EL (cell line): ENCODE data around the gene SPAG16.

ENCODE experiments used
- DNase-seq: peaks from one replicate; pipeline ENCODE4 v3.0.0-alpha.2; 2016

The SPAG16 gene

DNA sequence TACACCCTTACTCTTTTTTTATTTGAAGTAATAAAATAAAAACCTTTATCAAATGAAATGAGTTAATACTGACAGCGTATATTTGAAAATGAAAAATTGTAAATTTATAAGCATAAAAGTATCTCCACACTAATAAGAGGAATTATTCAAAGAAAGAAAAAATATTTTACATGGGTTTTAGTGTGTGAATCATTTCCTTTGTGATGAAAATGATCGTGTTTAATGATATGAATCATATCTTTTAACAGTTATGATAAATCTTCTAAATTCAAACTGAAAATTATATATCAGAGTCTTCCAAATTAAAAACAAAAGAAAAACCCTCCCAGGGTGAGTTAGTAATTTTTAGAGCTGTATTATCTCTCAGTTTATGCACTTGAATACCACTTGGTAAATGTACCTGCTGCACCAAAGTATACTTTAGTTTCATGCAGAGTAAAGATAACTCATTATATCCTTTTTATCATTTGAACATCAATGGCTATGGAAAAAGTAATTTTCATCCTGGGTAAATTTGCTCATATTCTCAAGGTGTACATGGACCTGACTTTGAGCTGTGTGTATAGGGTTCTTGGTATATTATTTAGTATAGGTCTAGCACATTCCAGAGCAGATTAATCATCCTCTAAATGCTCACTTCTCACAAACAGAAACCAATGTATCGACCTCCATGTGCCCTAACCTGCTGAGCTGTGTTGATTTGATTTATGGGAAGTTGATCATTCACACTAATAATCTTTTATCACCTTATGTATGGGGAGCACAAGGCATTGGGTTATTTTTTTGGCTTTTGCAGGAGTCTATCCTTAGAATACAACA lies 1027.9 kb downstream of the SPAG16 start:
- DNase-seq, result peak; percentile 54

DNA sequence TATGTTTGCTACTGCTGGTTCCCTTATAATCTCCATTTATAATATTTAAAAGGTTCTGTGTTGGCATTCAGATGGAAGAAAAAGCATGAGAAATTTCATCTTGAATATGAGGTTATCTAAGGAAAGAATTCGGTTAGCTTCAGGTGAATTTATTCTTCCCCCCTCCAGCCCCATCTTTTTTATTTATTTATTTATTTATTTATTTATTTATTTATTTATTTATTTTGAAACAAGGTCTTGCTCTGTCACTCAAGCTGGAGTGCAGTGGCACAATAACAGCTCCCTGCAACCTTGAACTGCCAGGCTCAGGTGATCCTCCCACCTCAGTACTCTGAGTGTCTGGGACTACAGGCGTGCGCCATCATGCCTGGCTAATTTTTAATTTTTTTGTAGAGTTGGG lies 1031.1 kb downstream of the SPAG16 start:
- no peak for DNase-seq

DNA sequence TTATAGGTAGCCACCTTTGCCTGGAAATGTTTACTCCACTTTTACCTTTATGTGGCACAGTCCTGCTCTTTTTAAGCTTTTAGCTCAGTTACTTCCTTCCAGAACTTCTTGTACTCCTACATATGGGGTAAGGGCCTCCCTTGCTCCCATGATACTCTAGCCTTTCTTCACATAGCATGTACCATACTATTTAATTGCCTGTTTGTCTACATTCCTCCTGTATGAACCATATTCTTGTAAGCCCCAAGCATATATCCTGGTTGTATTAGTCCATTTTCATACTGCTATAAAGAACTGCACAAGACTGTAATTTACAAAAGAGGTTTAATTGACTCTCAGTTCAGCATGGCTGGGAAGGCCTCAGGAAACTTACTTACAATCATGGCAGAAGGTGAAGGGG lies 1035.9 kb downstream of the SPAG16 start:
- DNase-seq, result no peak

DNA sequence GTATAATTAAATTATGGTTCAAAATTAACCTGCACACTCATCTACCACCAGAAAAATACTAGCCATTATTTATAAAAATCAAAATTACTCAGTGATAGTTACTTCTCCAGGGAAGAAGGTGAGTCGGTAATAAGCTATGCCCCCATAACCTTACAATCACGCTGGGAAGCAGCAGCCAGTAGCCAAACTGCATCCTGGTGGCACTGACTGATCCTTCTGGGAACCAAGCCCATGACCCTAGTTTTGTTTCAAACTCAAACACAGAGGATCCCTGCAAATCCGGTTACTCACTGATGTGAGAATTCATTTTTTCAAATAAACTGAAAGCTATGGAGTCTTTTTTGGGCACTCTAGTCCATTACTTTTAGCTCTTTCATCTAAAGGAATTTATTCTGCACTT lies 1038.4 kb downstream of the SPAG16 start:
- peak; percentile 52 for DNase-seq

- no peak for DNase-seq
Observed at GRCh38 chr2:214325404-214325803, 1041.1 kb downstream of the SPAG16 start.

DNA sequence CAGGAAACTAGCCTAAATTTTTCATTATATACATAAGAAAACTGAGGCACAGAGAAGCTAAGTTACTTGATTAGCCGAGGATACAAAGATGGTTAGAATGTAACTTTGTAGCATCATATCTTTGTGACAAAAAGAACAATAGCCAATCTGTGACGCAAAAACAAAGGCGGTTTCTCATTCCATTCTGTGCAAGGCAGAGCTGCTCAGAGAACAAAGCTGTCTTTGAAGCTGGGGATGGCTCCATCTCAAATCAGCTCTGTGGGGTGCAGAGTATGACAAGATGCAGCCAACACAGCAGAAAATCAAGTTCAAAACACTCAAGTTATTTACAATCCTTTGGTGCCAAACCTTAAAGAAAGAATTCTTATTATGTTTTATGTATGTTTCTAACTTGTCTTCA lies 1044.7 kb downstream of the SPAG16 start:
- DNase-seq, result no peak

DNA sequence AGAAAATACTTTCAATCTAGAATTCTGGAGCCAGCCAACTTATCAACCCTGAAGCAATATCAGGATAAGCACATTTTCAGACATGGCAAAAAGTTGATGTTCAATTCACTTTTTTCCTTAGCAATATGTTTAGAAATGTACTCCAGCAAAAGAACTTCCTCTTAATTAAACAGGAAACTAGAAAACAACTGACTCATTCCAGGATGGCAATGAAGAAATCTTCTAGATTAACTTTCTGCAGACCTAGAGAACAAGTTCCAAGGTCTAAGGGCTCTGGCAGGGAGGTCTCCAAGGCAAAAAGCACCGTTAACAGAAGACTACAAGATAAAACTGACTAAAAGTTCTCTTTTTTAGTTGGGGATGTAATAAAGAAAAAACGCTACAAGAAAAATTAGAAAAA lies 1057.4 kb downstream of the SPAG16 start:
- DNase-seq, result peak; percentile 20

- DNase-seq, result no peak
Observed at GRCh38 chr2:214358506-214358905, 1074.2 kb downstream of the SPAG16 start.

GRCh38 chr2:214361116-214361515 lies 1076.9 kb downstream of the SPAG16 start:
- DNase-seq, result no peak

GRCh38 chr2:214365549-214365948 lies 1081.3 kb downstream of the SPAG16 start:
- no peak for DNase-seq

DNA sequence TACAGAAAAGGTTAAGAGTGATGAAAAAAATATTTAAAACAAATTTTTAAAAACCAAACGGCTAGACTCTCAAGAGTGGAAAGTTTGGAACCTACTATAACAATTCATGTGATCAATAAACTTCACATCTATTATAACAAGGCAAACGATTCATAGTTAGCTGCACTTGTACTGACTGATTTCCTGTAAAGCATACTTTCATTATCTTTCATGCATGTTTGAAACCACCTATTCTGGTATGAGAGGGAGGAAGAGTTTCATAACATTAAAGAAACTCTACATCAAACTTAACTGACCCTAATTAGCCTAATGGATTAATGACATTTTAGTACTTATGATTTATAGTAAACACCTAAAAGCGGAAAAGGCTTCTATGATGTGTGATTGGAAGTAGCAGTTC lies 1082.9 kb downstream of the SPAG16 start:
- DNase-seq, result no peak

DNA sequence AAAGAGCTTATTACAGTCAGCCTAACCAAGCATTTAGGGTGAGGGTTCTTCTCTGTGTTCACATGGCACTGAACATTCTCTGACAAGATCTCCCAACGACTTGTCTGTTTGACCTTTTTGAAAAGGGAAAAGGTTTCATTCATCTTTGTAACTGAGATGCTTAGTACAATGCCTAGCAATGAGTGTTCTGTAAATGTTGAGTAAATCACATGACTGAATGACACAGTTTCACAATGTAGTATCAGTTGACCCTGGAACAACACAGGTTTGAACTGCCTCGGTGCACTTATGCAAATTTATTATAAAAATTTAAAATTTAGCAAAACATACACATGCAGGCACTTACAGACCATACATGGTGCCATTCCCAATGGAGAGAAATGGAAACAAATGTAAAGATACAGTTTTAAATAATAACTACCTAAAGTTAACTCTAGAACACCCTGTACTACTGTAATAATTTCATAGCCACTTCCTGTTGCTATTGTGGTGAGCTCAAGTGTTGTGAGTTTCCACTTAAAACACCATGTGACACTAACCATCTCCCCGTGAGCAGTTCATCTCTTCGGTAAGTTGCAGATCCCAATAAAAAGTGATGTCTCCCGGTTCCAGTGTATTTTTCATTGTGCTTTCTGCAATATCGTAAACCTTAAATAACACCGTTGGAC lies 1092.5 kb downstream of the SPAG16 start:
- no peak for DNase-seq

GRCh38 chr2:214377286-214377624 lies 1093.0 kb downstream of the SPAG16 start:
- peak; percentile 59 for DNase-seq

DNA sequence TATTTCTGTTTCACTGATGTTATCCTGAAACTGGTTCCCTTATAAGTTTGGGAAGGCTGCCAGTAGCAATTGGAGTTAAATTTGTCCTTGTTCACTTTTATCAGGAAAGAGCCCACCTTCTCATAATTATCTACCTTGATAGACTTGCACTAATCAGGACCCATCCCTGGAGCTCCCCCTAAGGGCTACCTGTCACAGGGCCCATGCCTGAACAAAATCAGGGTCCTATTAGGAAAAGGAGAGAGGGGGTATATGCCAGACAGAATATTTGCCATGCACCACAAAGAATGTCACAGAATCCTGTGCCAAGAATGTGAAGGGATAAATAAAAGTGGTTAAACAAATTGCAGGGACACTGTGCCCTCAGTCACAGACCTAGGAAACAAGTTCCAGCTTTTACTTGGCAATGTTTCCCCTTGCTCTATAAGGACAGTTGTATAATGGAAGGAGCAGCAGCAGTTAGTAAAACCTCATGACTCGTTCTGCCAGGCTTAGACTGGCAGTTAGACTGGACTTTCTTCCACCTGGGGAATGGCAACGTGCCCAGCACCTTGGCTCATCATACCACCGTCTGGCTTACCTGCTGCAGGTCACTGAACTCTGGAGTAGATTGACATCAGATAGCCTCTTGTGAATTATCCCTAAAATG lies 1094.3 kb downstream of the SPAG16 start:
- no peak for DNase-seq

DNA sequence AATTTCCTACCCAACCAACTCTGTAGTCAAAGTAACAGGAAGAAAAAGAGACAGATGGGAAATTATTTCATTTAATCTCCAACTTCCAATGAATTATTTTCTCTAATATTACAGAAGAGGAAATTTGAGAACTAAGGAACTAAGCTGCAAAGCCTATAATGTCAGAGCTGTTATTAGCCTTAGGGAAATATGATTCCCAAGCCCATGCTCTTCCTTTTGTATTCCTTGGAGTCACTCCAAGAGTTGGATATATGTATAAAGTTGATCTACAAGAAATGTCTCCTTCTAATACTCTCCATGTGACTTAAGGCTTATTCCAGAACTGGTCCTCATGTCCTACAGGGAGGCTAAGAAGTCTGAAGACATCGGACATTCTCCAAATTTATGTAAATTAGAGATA lies 1095.0 kb downstream of the SPAG16 start:
- peak; percentile 7 for DNase-seq

DNA sequence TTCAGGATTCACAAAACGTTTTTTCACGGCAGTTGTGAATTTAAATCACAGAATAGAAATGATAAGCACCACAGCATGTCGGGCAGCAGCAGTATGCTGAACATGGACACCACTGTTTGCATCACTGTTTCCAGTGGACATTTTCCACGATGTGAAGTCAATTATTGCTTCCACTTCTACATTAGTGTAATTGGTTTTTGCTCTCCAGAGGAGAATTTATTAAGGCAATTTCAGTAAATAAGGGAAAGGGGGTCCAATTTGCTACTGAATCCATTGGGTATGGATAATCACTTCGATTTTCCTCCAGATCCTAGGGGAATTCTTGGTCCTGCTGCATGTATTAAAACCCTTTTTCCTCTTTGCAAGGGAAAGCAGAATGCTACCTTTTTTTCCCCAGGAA lies 1096.4 kb downstream of the SPAG16 start:
- no peak for DNase-seq

GRCh38 chr2:214382229-214382628 lies 1098.0 kb downstream of the SPAG16 start:
- DNase-seq, result no peak

DNA sequence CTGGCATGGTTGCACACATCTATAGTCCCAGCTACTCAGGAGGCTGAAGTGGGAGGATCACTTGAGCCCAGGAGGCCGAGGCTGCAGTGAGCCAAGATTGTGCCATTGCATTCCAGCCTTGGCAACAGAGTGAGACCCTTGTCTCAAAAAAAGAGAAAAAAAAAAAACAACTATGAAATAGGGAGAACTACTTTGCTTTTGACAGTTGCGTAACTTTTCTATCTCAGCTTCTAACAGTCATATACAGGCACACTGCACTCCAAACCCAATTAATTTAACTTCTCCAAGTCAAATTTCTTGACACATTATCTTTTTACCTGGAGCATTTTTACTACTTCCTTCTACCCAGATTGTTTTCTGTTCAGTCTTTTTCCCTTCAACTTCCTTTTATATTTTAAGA lies 1102.5 kb downstream of the SPAG16 start:
- DNase-seq, result no peak

DNA sequence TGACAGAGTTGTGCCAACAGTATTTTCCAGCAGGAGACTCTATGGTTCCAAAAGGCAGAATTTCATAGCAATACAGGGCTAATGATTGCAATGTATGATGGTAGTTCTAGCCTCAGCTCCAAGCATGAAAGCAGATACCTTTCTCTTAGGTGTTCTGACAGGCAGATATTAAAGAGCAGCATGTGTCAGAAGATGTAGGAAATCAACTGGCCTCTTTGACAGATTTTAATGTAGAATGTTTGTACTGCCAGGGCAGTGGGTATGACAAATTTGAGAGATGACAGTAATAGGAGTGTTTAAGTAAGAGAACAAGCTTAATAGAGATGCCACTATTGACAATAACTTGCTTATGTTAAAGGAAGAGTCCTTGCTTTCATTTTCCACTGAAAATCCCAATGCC lies 1105.1 kb downstream of the SPAG16 start:
- no peak for DNase-seq

- DNase-seq, result no peak
Observed at GRCh38 chr2:214393796-214394195, 1109.5 kb downstream of the SPAG16 start.

- DNase-seq, result no peak
Observed at GRCh38 chr2:214395040-214395439, 1110.8 kb downstream of the SPAG16 start.

GRCh38 chr2:214401580-214401979 lies 1117.3 kb downstream of the SPAG16 start:
- DNase-seq, result peak; percentile 13

DNA sequence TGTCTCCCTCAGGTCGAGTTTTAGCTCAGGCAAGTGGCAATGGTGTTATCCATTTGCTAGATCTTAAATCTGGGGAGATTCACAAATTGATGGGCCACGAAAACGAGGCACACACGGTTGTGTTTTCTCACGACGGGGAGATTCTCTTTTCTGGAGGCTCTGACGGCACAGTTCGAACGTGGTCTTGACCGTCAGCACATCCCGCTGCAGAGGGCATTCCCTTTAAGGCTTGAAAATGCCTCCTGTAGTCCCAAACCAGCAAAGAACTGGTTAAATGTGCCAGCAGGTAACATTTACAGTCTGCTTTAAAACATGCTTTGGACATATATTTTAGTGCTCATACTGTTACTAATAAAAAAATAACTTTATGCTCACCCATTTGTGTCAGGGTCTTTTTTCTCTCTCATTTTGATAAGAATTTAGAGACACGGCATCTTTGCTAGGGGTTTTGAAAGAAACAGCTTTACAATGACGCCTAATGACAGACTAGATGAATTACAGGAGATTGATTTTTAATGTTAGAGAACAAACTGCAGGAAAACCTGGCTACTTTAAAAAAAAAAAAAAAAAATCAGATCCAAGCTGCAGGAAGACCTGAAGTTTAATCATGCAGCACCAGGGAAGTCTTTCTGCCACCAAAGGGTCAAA lies 1126.0 kb downstream of the SPAG16 start:
- DNase-seq, result peak; percentile 8
